CD14-positive monocyte (primary cell): Measurements from ENCODE around the gene ZNF554. TPM values are rescaled to one million over a fixed set of nuclear protein-coding genes. Genes with fewer than 3 reads are reported as not detected.

Source experiments
- DNase-seq, 3 donors: peaks; one replicate each; pipeline ENCODE4 v3.0.0-alpha.2; 2011 to 2022
- H2AFZ ChIP-seq: 2 replicates; pipeline ENCODE4 v1.6.0; 2012; ENCODE audit warnings: mild to moderate bottlenecking, low read depth, low read length, inconsistent platforms; ENCODE audit not compliant: insufficient read depth, poor library complexity, severe bottlenecking
- H3K27ac ChIP-seq, 2 donors: 1 replicate in 1 of 2; 2 replicates in 1 of 2; pipeline ENCODE4 v1.5.1; 2012 to 2013; ENCODE audit warnings: low read length in 2 of 2, control low read depth in 1 of 2, inconsistent platforms in 1 of 2, low read depth in 1 of 2, mild to moderate bottlenecking in 1 of 2
- H3K27me3 ChIP-seq, 2 donors: one replicate each; pipeline versions ENCODE4 v1.6.0 to v1.6.1; 2011 to 2013; ENCODE audit warnings: low read length in 2 of 2; ENCODE audit not compliant: control insufficient read depth in 2 of 2, insufficient read depth in 2 of 2
- H3K36me3 ChIP-seq, 2 donors: replicated peaks in 1 of 2; 1 replicate in 1 of 2; 2 replicates in 1 of 2; pipeline versions ENCODE4 v1.5.1 to v1.6.1; 2012 to 2013; ENCODE audit warnings: low read length in 2 of 2, control low read depth in 1 of 2, inconsistent platforms in 1 of 2, mild to moderate bottlenecking in 1 of 2; ENCODE audit not compliant: insufficient read depth in 2 of 2, control insufficient read depth in 1 of 2
- H3K4me1 ChIP-seq, 2 donors: 1 replicate in 1 of 2; 2 replicates in 1 of 2; pipeline versions ENCODE4 v1.5.1 to v1.6.1; 2012 to 2013; ENCODE audit warnings: low read length in 2 of 2, control low read depth in 1 of 2, inconsistent platforms in 1 of 2, mild to moderate bottlenecking in 1 of 2, moderate library complexity in 1 of 2; ENCODE audit not compliant: insufficient read depth in 2 of 2, control insufficient read depth in 1 of 2
- H3K4me2 ChIP-seq: replicated peaks from 2 replicates; pipeline ENCODE3; 2012; ENCODE audit warnings: low read length, moderate library complexity, mild to moderate bottlenecking; ENCODE audit not compliant: poor library complexity, severe bottlenecking; ENCODE audit errors: extremely low read depth
- H3K4me3 ChIP-seq, 3 experiments: fragments of 200-600 bp in 1 of 3; sonication (generic) in 1 of 3; replicated peaks in 1 of 3; 1 replicate in 2 of 3; 2 replicates in 1 of 3; pipeline ENCODE4 v1.5.1; 2011 to 2013; ENCODE audit warnings: low read length in 3 of 3, mild to moderate bottlenecking in 3 of 3, control low read depth in 2 of 3, low read depth in 2 of 3, inconsistent platforms in 1 of 3, moderate library complexity in 1 of 3
- H3K79me2 ChIP-seq: 2 replicates; pipeline ENCODE4 v1.6.0; 2012; ENCODE audit warnings: mild to moderate bottlenecking, control low read depth, inconsistent platforms, low read length, moderate library complexity; ENCODE audit not compliant: insufficient read depth
- H3K9ac ChIP-seq: 2 replicates; pipeline ENCODE4 v1.6.0; 2017; ENCODE audit warnings: low read length, mild to moderate bottlenecking; ENCODE audit not compliant: insufficient read depth, poor library complexity, severe bottlenecking
- H3K9me3 ChIP-seq, 2 donors: replicated peaks in 1 of 2; 1 replicate in 1 of 2; 2 replicates in 1 of 2; pipeline versions ENCODE4 v1.5.1 to v1.6.1; 2012 to 2013; ENCODE audit warnings: low read length in 2 of 2, control low read depth in 1 of 2; ENCODE audit not compliant: control insufficient read depth in 1 of 2, insufficient read depth in 1 of 2
- H4K20me1 ChIP-seq: 2 replicates; pipeline ENCODE4 v1.6.0; 2012; ENCODE audit warnings: mild to moderate bottlenecking, low read length, control low read depth, moderate library complexity; ENCODE audit not compliant: insufficient read depth
- H3K27ac Mint-ChIP-seq, 7 donors: one replicate each; pipeline ENCODE4 v1.8.0; 2020; ENCODE audit warnings: mild to moderate bottlenecking in 7 of 7, mixed read lengths in 7 of 7, moderate library complexity in 6 of 7, inconsistent platforms in 2 of 7
- H3K27me3 Mint-ChIP-seq, 3 donors: one replicate each; pipeline ENCODE4 v1.8.0; 2021 to 2022; ENCODE audit warnings: low read depth in 3 of 3, mild to moderate bottlenecking in 3 of 3, mixed read lengths in 3 of 3, moderate library complexity in 3 of 3, inconsistent platforms in 1 of 3
- H3K36me3 Mint-ChIP-seq, 2 donors: one replicate each; pipeline ENCODE4 v1.8.0; 2020; ENCODE audit warnings: mixed read lengths in 2 of 2, inconsistent platforms in 1 of 2, mild to moderate bottlenecking in 1 of 2
- H3K4me1 Mint-ChIP-seq: one replicate; pipeline ENCODE4 v1.8.0; 2020; ENCODE audit warnings: mild to moderate bottlenecking, mixed read lengths
- H3K4me3 Mint-ChIP-seq, 2 donors: one replicate each; pipeline ENCODE4 v1.8.0; 2020; ENCODE audit warnings: mild to moderate bottlenecking in 2 of 2, mixed read lengths in 2 of 2, moderate library complexity in 1 of 2
- H3K9me3 Mint-ChIP-seq, 7 donors: one replicate each; pipeline ENCODE4 v1.8.0; 2020 to 2022; ENCODE audit warnings: mixed read lengths in 7 of 7, mild to moderate bottlenecking in 6 of 7, moderate library complexity in 6 of 7, inconsistent platforms in 2 of 7
- WGBS: methylation state at CpG from one replicate; pipeline ENCODE4 v1.1.5; 2013; ENCODE audit warnings: missing lambda C conversion rate; ENCODE audit not compliant: insufficient coverage; 5-methylcytosine and 5-hydroxymethylcytosine counted together
- intact Hi-C, 2 donors: fragments of 100-400 bp; cut with micrococcal nuclease; formaldehyde crosslinking; loops; one replicate each; pipeline versions ENCODE4 v1.15.0 to v1.15.1; 2023
- polyA plus RNA-seq, 3 donors: library from polyadenylated mRNA; depleted of rRNA in 1 of 3; unstranded in 2 of 3; stranded (reverse) in 1 of 3; fragments of 300-500 nt in 2 of 3; fragments of >200 nt in 1 of 3; fragmentation: Illumina TruSeq in 2 of 3; gene quantifications; 1 replicate in 2 of 3; 2 replicates in 1 of 3; pipeline ENCODE4 v1.2.3, GENCODE V29; 2012 to 2021
- TF ChIP-seq, protein P1 (sequence below): fragments of 200-600 bp; IDR thresholded peaks from one replicate; pipeline ENCODE4 v1.8.0; 2022; ENCODE audit warnings: antibody characterized with exemption, mild to moderate bottlenecking

Gene ZNF554
- polyA plus RNA-seq, 3 donors = 0.79 to 1.7 (median 0.91) TPM

DNA sequence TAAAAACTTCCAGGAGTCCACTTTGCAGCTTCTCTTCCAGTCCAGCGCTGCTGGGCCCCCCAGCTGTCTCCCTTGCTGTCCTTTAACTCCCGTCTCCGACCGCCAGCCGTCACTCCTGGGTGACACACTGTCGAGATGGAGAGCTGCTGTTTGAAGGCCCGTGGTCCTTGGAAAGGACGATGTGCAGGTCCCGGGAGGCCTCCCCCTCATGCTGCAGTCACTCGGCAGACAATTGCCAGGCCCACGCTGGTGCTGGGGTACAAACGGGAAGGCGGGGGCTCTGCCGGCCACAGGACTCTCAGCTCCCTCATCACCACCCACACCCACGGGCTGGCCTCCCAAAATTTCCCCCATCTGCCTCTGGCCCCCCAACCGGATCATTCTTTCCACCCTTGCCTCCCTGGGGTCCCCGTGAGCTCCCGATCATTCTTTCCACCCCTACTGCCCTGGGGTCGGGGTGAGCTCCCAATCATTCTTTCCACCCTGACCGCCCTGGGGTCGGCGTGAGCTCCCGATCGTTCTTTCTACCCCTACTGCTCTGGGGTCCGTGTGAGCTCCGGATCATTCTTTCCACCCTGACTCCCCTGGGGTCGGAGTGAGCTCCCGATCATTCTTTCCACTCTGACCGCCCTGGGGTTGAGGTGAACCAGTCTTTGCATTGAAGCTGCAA is 16.0 kb upstream of the ZNF554 start:
- Mint-ChIP-seq H3K36me3 (peaks cover 28 to 69% of the 10 kb centered on the region in 2 donors), H3K4me3 (no peak overlapping the region), H3K27me3 (peaks cover 0 to 4% (median 0%) of the 10 kb centered on the region in 3 donors), H3K4me1 (no peaks in the 10 kb centered on the region), H3K9me3 (peaks cover 0 to 5% (median 0%) of the 10 kb centered on the region in 7 donors), H3K27ac (peak overlapping the region in 1 of 7 donors; percentile 79)
- H4K20me1 ChIP-seq = no peaks in the 10 kb centered on the region
- no peak overlapping the region for H3K4me3 ChIP-seq
- no peaks in the 10 kb centered on the region for H3K9me3 ChIP-seq
- H2AFZ ChIP-seq = no peak overlapping the region
- H3K4me1 ChIP-seq = no peaks in the 10 kb centered on the region
- TF ChIP-seq, protein P1, sequence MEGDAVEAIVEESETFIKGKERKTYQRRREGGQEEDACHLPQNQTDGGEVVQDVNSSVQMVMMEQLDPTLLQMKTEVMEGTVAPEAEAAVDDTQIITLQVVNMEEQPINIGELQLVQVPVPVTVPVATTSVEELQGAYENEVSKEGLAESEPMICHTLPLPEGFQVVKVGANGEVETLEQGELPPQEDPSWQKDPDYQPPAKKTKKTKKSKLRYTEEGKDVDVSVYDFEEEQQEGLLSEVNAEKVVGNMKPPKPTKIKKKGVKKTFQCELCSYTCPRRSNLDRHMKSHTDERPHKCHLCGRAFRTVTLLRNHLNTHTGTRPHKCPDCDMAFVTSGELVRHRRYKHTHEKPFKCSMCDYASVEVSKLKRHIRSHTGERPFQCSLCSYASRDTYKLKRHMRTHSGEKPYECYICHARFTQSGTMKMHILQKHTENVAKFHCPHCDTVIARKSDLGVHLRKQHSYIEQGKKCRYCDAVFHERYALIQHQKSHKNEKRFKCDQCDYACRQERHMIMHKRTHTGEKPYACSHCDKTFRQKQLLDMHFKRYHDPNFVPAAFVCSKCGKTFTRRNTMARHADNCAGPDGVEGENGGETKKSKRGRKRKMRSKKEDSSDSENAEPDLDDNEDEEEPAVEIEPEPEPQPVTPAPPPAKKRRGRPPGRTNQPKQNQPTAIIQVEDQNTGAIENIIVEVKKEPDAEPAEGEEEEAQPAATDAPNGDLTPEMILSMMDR = no peak
- intact Hi-C loops = no loop called here
- H3K36me3 ChIP-seq = peaks cover 29 to 55% of the 10 kb centered on the region in 2 donors
- 95% methylated on average over 28 of the region's 29 CpGs for WGBS
- H3K9ac ChIP-seq = no peak overlapping the region
- H3K4me2 ChIP-seq = no peak overlapping the region
- H3K27ac ChIP-seq = no peak overlapping the region
- DNase-seq = no peak
- H3K27me3 ChIP-seq = no peaks in the 10 kb centered on the region
- H3K79me2 ChIP-seq = no peaks in the 10 kb centered on the region

DNA sequence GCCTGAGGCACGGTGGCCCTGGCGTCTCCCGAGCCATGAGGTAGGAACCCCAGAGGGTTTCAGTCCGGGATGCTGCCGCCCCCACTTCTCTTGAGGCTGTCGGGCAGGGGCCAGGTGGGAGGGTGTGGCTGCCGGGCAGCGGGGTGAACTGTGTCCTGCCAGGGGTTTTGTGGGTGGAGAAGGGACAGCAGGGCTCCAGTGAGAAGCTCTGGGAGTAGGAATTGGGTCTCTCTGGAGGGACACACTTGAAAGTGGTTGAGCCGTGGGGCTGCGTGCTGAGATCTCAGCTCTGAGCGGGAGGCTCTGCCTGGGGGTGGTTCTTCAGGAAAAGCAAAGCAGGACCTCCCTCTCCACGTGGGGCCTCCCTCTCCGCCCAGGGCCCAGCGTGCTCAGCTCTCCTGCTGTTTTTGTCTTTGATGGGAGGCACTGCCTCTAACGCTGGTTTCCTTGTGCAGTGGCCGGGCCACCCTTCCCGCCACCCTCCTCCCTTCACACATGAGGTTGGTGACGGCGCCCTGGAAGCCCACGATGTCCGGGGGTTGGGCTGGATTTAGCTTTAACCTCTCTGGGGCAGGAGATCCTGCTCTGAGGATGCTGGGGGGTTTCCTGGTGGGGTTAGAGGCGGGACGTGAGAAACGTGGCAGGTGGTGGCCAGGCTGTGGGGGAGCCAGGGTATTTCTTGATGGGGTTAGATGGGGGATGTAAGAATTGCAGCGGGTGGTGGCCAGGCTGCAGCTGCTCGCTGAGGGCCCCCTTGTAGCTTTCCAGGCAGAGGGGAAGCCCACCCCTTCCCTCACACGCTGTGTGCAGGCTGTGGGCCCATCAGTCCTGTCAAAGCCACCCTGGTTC is 15.3 kb upstream of the ZNF554 start:
- Histone ChIP-seq H4K20me1 (no peaks in the 10 kb centered on the region), H3K27me3 (no peaks in the 10 kb centered on the region), H3K9me3 (no peaks in the 10 kb centered on the region), H3K27ac (no peak overlapping the region), H3K4me2 (no peak overlapping the region), H3K36me3 (peaks cover 34 to 61% of the 10 kb centered on the region in 2 donors), H2AFZ (no peak overlapping the region), H3K4me3 (no peak overlapping the region), H3K9ac (no peak overlapping the region), H3K4me1 (no peaks in the 10 kb centered on the region), H3K79me2 (no peaks in the 10 kb centered on the region)
- intact Hi-C loops = no loop called here
- WGBS = 90% methylated on average over 18 of the region's 27 CpGs
- peaks cover 0 to 5% (median 0%) of the 10 kb centered on the region in 7 donors for H3K9me3 Mint-ChIP-seq
- H3K4me1 Mint-ChIP-seq = no peaks in the 10 kb centered on the region
- no peak overlapping the region for H3K4me3 Mint-ChIP-seq
- no peak for DNase-seq
- TF ChIP-seq, protein P1 = no peak
- peaks cover 36 to 76% of the 10 kb centered on the region in 2 donors for H3K36me3 Mint-ChIP-seq
- H3K27me3 Mint-ChIP-seq = peaks cover 0 to 4% (median 0%) of the 10 kb centered on the region in 3 donors
- peak overlapping the region in 2 of 7 donors; percentile 18 to 46 for H3K27ac Mint-ChIP-seq
